Thyroid gland (tissue), 4 donors: ENCODE measurements around the gene RASGRF1. TPM values are rescaled to one million over a fixed set of nuclear protein-coding genes. Genes with fewer than 3 reads are reported as not detected.

Source experiments
- DNase-seq, 2 donors: peaks; one replicate each; pipeline ENCODE4 v3.0.0-alpha.2; 2019
- H3K27ac ChIP-seq, 3 donors: fragments of 200-600 bp; sonication (generic); 1 replicate in 2 of 3; 2 replicates in 1 of 3; pipeline ENCODE4 v1.5.1; 2016 to 2019; ENCODE audit warnings: mild to moderate bottlenecking in 1 of 3, moderate library complexity in 1 of 3
- H3K27me3 ChIP-seq: fragments of 200-600 bp; sonication (generic); one replicate; pipeline ENCODE4 v1.5.1; 2019
- H3K36me3 ChIP-seq, 2 donors: fragments of 200-600 bp; sonication (generic); one replicate each; pipeline ENCODE4 v1.5.1; 2016 to 2019
- H3K4me1 ChIP-seq, 2 donors: fragments of 200-600 bp; sonication (generic); one replicate each; pipeline ENCODE4 v1.5.1; 2017 to 2019
- H3K4me3 ChIP-seq, 3 donors: fragments of 200-600 bp; sonication (generic); replicated peaks in 1 of 3; 1 replicate in 2 of 3; 2 replicates in 1 of 3; pipeline ENCODE4 v1.5.1; 2016; ENCODE audit warnings: mild to moderate bottlenecking in 1 of 3
- H3K9me3 ChIP-seq: fragments of 200-600 bp; sonication (generic); one replicate; pipeline ENCODE4 v1.5.1; 2017
- POLR2A ChIP-seq, 2 donors: fragments of 450-650 bp; IDR thresholded peaks; one replicate each; pipeline ENCODE4 v1.6.1; 2017; ENCODE audit warnings: antibody characterized with exemption in 2 of 2, mild to moderate bottlenecking in 2 of 2, moderate library complexity in 1 of 2
- WGBS, 2 donors: methylation state at CpG; one replicate each; pipeline ENCODE4 v1.1.5; 2017; 5-methylcytosine and 5-hydroxymethylcytosine counted together
- intact Hi-C: fragments of 100-400 bp; cut with DNase I; formaldehyde crosslinking; loops from one replicate; pipeline ENCODE4 v1.15.1; 2023
- total RNA-seq, 4 donors: library from RNA; depleted of rRNA; stranded (reverse); fragments of >200 nt; gene quantifications; one replicate each; pipeline ENCODE4 v1.2.3, GENCODE V29; 2016
- TF ChIP-seq, protein P1 (sequence below), 6 experiments: fragments of 200-600 bp in 3 of 6; fragments of 450-650 bp in 3 of 6; sonication (generic) in 3 of 6; IDR thresholded peaks; one replicate each; pipeline ENCODE4 v1.5.1; 2016 to 2019; ENCODE audit warnings: antibody characterized with exemption in 6 of 6, mild to moderate bottlenecking in 2 of 6, inconsistent platforms in 1 of 6, moderate library complexity in 1 of 6

The RASGRF1 gene
- total RNA-seq, 4 donors from 2014 or later = 0.40 TPM; not detected in 3

GRCh38 chr15:79078003-79078402 is 12.6 kb downstream of the RASGRF1 start:
- 89 to 94% methylated on average over 5 of the region's 5 CpGs for WGBS, 2 donors
- no peaks in the 10 kb centered on the region for H3K27me3 ChIP-seq
- H3K27ac ChIP-seq = no peak overlapping the region
- no peaks in the 10 kb centered on the region for H3K4me1 ChIP-seq
- no peaks in the 10 kb centered on the region for H3K9me3 ChIP-seq
- no peak overlapping the region for H3K4me3 ChIP-seq
- intact Hi-C loops = no loop called here
- no peak for DNase-seq
- no peaks in the 10 kb centered on the region for H3K36me3 ChIP-seq
- TF ChIP-seq POLR2A (IDR thresholded peaks at IDR 0.05) = no peak
- TF ChIP-seq, protein P1, sequence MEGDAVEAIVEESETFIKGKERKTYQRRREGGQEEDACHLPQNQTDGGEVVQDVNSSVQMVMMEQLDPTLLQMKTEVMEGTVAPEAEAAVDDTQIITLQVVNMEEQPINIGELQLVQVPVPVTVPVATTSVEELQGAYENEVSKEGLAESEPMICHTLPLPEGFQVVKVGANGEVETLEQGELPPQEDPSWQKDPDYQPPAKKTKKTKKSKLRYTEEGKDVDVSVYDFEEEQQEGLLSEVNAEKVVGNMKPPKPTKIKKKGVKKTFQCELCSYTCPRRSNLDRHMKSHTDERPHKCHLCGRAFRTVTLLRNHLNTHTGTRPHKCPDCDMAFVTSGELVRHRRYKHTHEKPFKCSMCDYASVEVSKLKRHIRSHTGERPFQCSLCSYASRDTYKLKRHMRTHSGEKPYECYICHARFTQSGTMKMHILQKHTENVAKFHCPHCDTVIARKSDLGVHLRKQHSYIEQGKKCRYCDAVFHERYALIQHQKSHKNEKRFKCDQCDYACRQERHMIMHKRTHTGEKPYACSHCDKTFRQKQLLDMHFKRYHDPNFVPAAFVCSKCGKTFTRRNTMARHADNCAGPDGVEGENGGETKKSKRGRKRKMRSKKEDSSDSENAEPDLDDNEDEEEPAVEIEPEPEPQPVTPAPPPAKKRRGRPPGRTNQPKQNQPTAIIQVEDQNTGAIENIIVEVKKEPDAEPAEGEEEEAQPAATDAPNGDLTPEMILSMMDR (IDR thresholded peaks at IDR 0.05) = no peak

DNA sequence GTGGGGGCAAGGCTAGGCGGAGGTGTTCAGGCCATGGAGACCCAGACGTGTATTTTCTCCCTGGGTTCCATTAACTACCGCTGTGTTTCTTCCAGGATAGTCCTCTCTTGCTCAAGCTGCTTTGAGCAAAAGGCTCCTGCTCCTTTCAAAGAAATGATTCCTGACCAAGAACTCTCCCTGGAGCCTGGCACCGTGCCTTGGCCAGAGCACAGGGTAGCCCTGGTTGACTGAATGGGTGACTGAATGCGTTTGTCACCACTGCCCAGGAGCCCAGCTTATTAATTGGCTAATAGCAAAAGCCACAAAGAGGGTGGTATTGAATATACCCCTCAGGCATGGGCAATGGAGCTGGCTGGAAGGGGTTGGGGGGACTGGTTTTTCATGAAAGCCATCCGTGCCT is 13.9 kb downstream of the RASGRF1 start:
- DNase-seq = no peak
- WGBS, 2 donors = 79 to 84% methylated on average over 6 of the region's 6 CpGs
- Histone ChIP-seq H3K9me3 (no peaks in the 10 kb centered on the region), H3K4me1 (no peaks in the 10 kb centered on the region), H3K27ac (no peak overlapping the region), H3K4me3 (no peak overlapping the region), H3K27me3 (no peaks in the 10 kb centered on the region), H3K36me3 (no peaks in the 10 kb centered on the region)
- intact Hi-C loops = no loop called here
- TF ChIP-seq, protein P1 (IDR thresholded peaks at IDR 0.05) = no peak
- TF ChIP-seq POLR2A (IDR thresholded peaks at IDR 0.05) = no peak

DNA sequence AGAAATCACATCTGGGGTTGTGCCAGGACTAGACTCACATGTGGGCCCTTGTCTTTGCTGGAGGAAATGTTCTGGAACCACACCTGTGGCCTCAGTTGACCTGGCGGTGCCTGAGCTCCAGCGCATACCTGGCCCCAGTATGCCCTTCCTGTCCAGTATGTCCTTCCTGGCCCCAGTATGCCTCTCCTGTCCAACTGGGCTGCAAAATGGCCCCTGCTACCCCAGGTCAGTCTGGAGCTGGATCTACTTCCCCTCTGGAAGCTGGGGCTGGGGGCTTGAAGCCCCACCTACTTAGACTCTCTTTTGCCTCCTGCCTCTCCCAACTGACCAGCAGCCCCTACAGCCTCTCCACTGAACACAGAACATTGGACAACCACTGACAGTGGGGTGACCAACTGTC is 15.3 kb downstream of the RASGRF1 start:
- Histone ChIP-seq H3K27me3 (no peaks in the 10 kb centered on the region), H3K4me1 (no peaks in the 10 kb centered on the region), H3K36me3 (no peaks in the 10 kb centered on the region), H3K9me3 (no peaks in the 10 kb centered on the region), H3K27ac (no peak overlapping the region), H3K4me3 (no peak overlapping the region)
- no peak for DNase-seq
- WGBS, 2 donors = 44% methylated on average over 2 of the region's 2 CpGs; no CpG with 5 or more reads in 1 of the 2 donors
- intact Hi-C loops = no loop called here
- no peak for TF ChIP-seq POLR2A (IDR thresholded peaks at IDR 0.05)
- TF ChIP-seq, protein P1 (IDR thresholded peaks at IDR 0.05) = no peak

- TF ChIP-seq POLR2A (IDR thresholded peaks at IDR 0.05) = no peak
- TF ChIP-seq, protein P1 (IDR thresholded peaks at IDR 0.05) = no peak
- Histone ChIP-seq H3K4me1 (no peaks in the 10 kb centered on the region), H3K9me3 (no peaks in the 10 kb centered on the region), H3K4me3 (no peak overlapping the region), H3K27me3 (no peaks in the 10 kb centered on the region), H3K36me3 (no peaks in the 10 kb centered on the region), H3K27ac (no peak overlapping the region)
- WGBS, 2 donors = 84 to 88% methylated on average over 9 of the region's 9 CpGs
- no peak for DNase-seq
- intact Hi-C loops = no loop called here
Observed at GRCh38 chr15:79073336-79073735, 17.2 kb downstream of the RASGRF1 start.

DNA sequence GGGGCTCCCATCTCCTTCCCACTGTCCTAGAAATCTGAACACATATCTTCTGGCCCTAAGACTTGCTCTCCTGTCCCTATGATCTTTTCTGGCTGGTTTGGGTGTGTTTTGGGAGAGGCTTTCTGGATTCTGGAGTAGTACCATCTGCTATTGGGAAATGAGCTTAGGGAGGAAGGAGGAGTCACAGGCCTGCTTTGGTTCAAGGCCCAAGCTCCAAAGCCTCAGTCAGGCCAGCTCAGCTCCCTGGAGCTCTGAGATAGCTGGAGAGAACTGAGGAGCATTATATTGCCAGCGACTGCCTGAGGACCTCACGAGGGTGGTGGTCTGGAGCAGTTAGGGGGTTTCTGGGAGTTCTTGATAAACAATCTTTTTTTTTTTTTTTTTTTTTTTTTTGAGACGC is 18.7 kb downstream of the RASGRF1 start:
- intact Hi-C loops = no loop called here
- no peak for TF ChIP-seq POLR2A (IDR thresholded peaks at IDR 0.05)
- TF ChIP-seq, protein P1 (IDR thresholded peaks at IDR 0.05) = no peak
- Histone ChIP-seq H3K4me1 (no peaks in the 10 kb centered on the region), H3K9me3 (no peaks in the 10 kb centered on the region), H3K27me3 (no peaks in the 10 kb centered on the region), H3K36me3 (no peaks in the 10 kb centered on the region), H3K4me3 (no peak overlapping the region), H3K27ac (no peak overlapping the region)
- DNase-seq = no peak
- 71 to 79% methylated on average over 3 of the region's 3 CpGs for WGBS, 2 donors
